GM12878 (cell line): ENCODE measurements around the gene CTDNEP1. TPM values are rescaled to one million over a fixed set of nuclear protein-coding genes. Genes with fewer than 3 reads are reported as not detected.

Experiments used
- ATAC-seq: fragments of 200-7000 bp; cut with Tn5 transposase; 3 replicates; pipeline ENCODE4 v1.9.1; 2020; ENCODE audit warnings: mild to moderate bottlenecking, moderate library complexity
- BruUV-seq: library from RNA; stranded (reverse); fragments of 400-500 nt; replicated peaks from 2 replicates; lab custom pipeline; 2021; lab: Mats Ljungman, UMichigan
- CTCF ChIA-PET: fragments of 300-600 bp; sonication (Branson Sonifier 250); formaldehyde crosslinking; extraction: SDS; loops from one replicate; lab custom pipeline; 2021; ENCODE audit warnings: inconsistent platforms; lab: Yijun Ruan, JAX
- POLR2A ChIA-PET: fragments of 350-600 bp; formaldehyde crosslinking; extraction: SDS; loops from one replicate; lab custom pipeline; 2021; ENCODE audit warnings: inconsistent platforms; lab: Charles Lee
- RAD21 ChIA-PET: fragments of 300-600 bp; sonication (Branson Sonifier 250); formaldehyde crosslinking; loops from one replicate; lab custom pipeline; 2023; ENCODE audit warnings: antibody characterized with exemption; ENCODE audit not compliant: unreplicated experiment; lab: Charles Lee
- SMC1A ChIA-PET: fragments of 300-600 bp; sonication (Branson Sonifier 250); formaldehyde crosslinking; loops from one replicate; lab custom pipeline; 2023; ENCODE audit not compliant: unreplicated experiment, uncharacterized antibody; lab: Charles Lee
- DNase-seq: peaks from one replicate; pipeline ENCODE4 v3.0.0-alpha.2; 2011; ENCODE audit warnings: low read depth, low spot score
- FAIRE-seq: peaks from 3 replicates; lab custom pipeline; 2011; peaks lifted over from hg19 to GRCh38; lab: Jason Lieb, UNC
- H2AFZ ChIP-seq: 2 replicates; pipeline ENCODE4 v1.6.0; 2011; ENCODE audit warnings: low read depth, low read length, control low read depth; ENCODE audit not compliant: control insufficient read depth
- H3K27ac ChIP-seq: 2 replicates; pipeline ENCODE4 v1.5.1; 2011; ENCODE audit warnings: control low read depth; ENCODE audit not compliant: control insufficient read depth, insufficient read depth
- H3K27me3 ChIP-seq, 2 experiments: replicated peaks in 1 of 2; 2 replicates each; pipeline versions ENCODE4 v1.6.0 to v1.6.1; 2011; ENCODE audit warnings: low read length in 1 of 2; ENCODE audit not compliant: control insufficient read depth in 2 of 2, insufficient read depth in 2 of 2
- H3K36me3 ChIP-seq, 2 experiments: 2 replicates each; pipeline ENCODE4 v1.5.1; 2011; ENCODE audit warnings: low read length in 1 of 2; ENCODE audit not compliant: control insufficient read depth in 2 of 2, insufficient read depth in 2 of 2
- H3K4me1 ChIP-seq: 2 replicates; pipeline ENCODE4 v1.6.1; 2011; ENCODE audit warnings: mild to moderate bottlenecking, low read length, moderate library complexity, mixed read lengths; ENCODE audit not compliant: control insufficient read depth, insufficient read depth
- H3K4me2 ChIP-seq: 2 replicates; pipeline ENCODE4 v1.6.0; 2011; ENCODE audit warnings: control low read depth; ENCODE audit not compliant: control insufficient read depth, insufficient read depth
- H3K4me3 ChIP-seq: fragments of 200-600 bp; sonication (generic); 2 replicates; pipeline ENCODE4 v1.5.1; 2016
- H3K79me2 ChIP-seq: 2 replicates; pipeline ENCODE4 v1.6.0; 2011; ENCODE audit warnings: low read length; ENCODE audit not compliant: control insufficient read depth, insufficient read depth
- H3K9ac ChIP-seq: 2 replicates; pipeline ENCODE4 v1.8.0; 2011; ENCODE audit warnings: low read length, control low read depth, mixed read lengths; ENCODE audit not compliant: control insufficient read depth, insufficient read depth
- H3K9me3 ChIP-seq: replicated peaks from 3 replicates; pipeline ENCODE4 v1.5.1; 2011; ENCODE audit warnings: mild to moderate bottlenecking, low read length; ENCODE audit not compliant: control insufficient read depth, insufficient read depth
- H4K20me1 ChIP-seq: 2 replicates; pipeline ENCODE4 v1.6.0; 2011; ENCODE audit not compliant: control insufficient read depth, insufficient read depth
- BACH1 ChIP-seq: fragments of 450-650 bp; IDR thresholded peaks from 2 replicates; pipeline ENCODE4 v1.6.1; 2017; ENCODE audit warnings: mild to moderate bottlenecking, borderline replicate concordance
- BCL11A ChIP-seq: IDR thresholded peaks from 2 replicates; pipeline ENCODE4 v1.6.1; 2011; ENCODE audit warnings: low read depth, low read length
- CBX5 ChIP-seq: sonication (generic); IDR thresholded peaks from 2 replicates; pipeline ENCODE4 v1.6.1; 2016; ENCODE audit warnings: low read depth, moderate library complexity, mild to moderate bottlenecking, inconsistent platforms
- EED ChIP-seq: sonication (generic); IDR thresholded peaks from 2 replicates; pipeline ENCODE4 v1.6.1; 2016; ENCODE audit warnings: antibody characterized with exemption, low read depth
- EP300 ChIP-seq, 2 experiments: fragments of 150-350 bp in 1 of 2; IDR thresholded peaks; 2 replicates each; pipeline ENCODE4 v1.6.1; 2011 to 2012; ENCODE audit warnings: low read depth in 2 of 2, low read length in 2 of 2, borderline replicate concordance in 1 of 2, improper control_type of control experiment in 1 of 2, inconsistent platforms in 1 of 2; ENCODE audit not compliant: control insufficient read depth in 1 of 2
- ESRRA ChIP-seq: IDR thresholded peaks from 2 replicates; pipeline ENCODE4 v1.6.1; 2012; ENCODE audit warnings: mild to moderate bottlenecking, low read length, improper control_type of control experiment
- EZH2 ChIP-seq: IDR thresholded peaks from 2 replicates; pipeline ENCODE4 v1.6.1; 2012; ENCODE audit warnings: low read depth, mild to moderate bottlenecking, control low read depth, inconsistent platforms, low read length, borderline replicate concordance; ENCODE audit not compliant: control insufficient read depth
- FOXK2 ChIP-seq: fragments of 450-650 bp; IDR thresholded peaks from 2 replicates; pipeline ENCODE4 v1.6.1; 2017; ENCODE audit warnings: mild to moderate bottlenecking, moderate library complexity
- MLLT1 ChIP-seq: fragments of 450-650 bp; IDR thresholded peaks from 2 replicates; pipeline ENCODE4 v1.6.1; 2016; ENCODE audit warnings: mild to moderate bottlenecking
- NBN ChIP-seq: fragments of 450-650 bp; IDR thresholded peaks from 2 replicates; pipeline ENCODE4 v1.6.1; 2016
- NR2C2 ChIP-seq: IDR thresholded peaks from 2 replicates; pipeline ENCODE4 v1.6.1; 2011; ENCODE audit warnings: borderline replicate concordance, low read depth; ENCODE audit not compliant: control insufficient read depth, insufficient read length
- NRF1 ChIP-seq: conservative IDR thresholded peaks from 2 replicates; pipeline ENCODE4 v1.6.1; 2011; ENCODE audit warnings: mild to moderate bottlenecking, low read depth, low read length, improper control_type of control experiment
- PML ChIP-seq: IDR thresholded peaks from 2 replicates; pipeline ENCODE4 v1.6.1; 2012; ENCODE audit warnings: low read length, inconsistent platforms
- POLR2AphosphoS5 ChIP-seq: IDR thresholded peaks from 2 replicates; pipeline ENCODE4 v1.6.1; 2011; ENCODE audit warnings: mild to moderate bottlenecking, low read length, inconsistent platforms
- RAD21 ChIP-seq: IDR thresholded peaks from 2 replicates; pipeline ENCODE4 v1.6.1; 2011; ENCODE audit warnings: mild to moderate bottlenecking, low read depth, low read length, moderate library complexity; ENCODE audit not compliant: insufficient read depth
- RFX5 ChIP-seq: IDR thresholded peaks from 2 replicates; pipeline ENCODE4 v1.6.1; 2011; ENCODE audit warnings: low read depth, low read length, improper control_type of control experiment
- TCF7 ChIP-seq: IDR thresholded peaks from 2 replicates; pipeline ENCODE4 v1.6.1; 2014; ENCODE audit warnings: antibody characterized with exemption, borderline replicate concordance
- YBX1 ChIP-seq: fragments of 450-650 bp; IDR thresholded peaks from 2 replicates; pipeline ENCODE4 v1.6.1; 2016; ENCODE audit warnings: antibody characterized with exemption
- ZBTB11 ChIP-seq: fragments of 450-650 bp; formaldehyde crosslinking; IDR thresholded peaks from 2 replicates; pipeline ENCODE4 v1.5.0; 2022; ENCODE audit warnings: mild to moderate bottlenecking, missing genetic modification characterization
- WGBS: methylation state at CpG from one replicate; pipeline ENCODE4 v1.1.6; 2016; ENCODE audit warnings: low lambda C conversion rate; ENCODE audit not compliant: insufficient replicate concordance, insufficient coverage; ENCODE audit errors: missing lambda C conversion rate; 5-methylcytosine and 5-hydroxymethylcytosine counted together
- in situ Hi-C: fragments of 300-500 bp; cut with MboI; formaldehyde crosslinking; loops from 9 replicates; pipeline ENCODE4 v1.14.3; 2018; ENCODE audit warnings: mixed read lengths
- intact Hi-C: fragments of 100-400 bp; cut with micrococcal nuclease; formaldehyde crosslinking; loops from one replicate; pipeline ENCODE4 v1.14.2; 2022; ENCODE audit not compliant: unreplicated experiment
- polyA plus RNA-seq, 11 experiments: library from polyadenylated mRNA; depleted of rRNA in 4 of 11; unstranded in 6 of 11; stranded (reverse) in 5 of 11; fragments of >200 nt; fragmentation: Nextera tagmentation in 4 of 11; fragmentation: Illumina TruSeq in 1 of 11; extraction: Ambion mirVana in 4 of 11; extraction: Trizol in 1 of 11; gene quantifications; 1 replicate in 1 of 11; 2 replicates in 10 of 11; pipeline versions ENCODE4 v1.2.1 to v1.2.3, GENCODE V29; 2011 to 2016; ENCODE audit warnings: inconsistent platforms in 2 of 11, missing spikeins in 2 of 11, low read depth in 1 of 11
- total RNA-seq, 4 experiments: library from RNA; depleted of rRNA in 3 of 4; stranded (reverse); fragments of >200 nt in 3 of 4; fragmentation: Illumina TruSeq in 1 of 4; extraction: Trizol in 1 of 4; gene quantifications; 2 replicates each; pipeline versions ENCODE4 v1.2.1 to v1.2.3, GENCODE V29; 2013 to 2021

CTDNEP1 gene
- total and polyA plus RNA-seq, 10 of the 15 experiments (the other 5 are each of a cell fraction or from before 2014, with no cell fraction given): 23.7 to 176 (median 30.3) TPM

- POLR2A ChIA-PET: interaction anchor here (3.9 kb wide), 1 partner anchor 23 kb away, joined by 43 read pairs; the partner anchor contains the start of genes ACADVL and DLG4
- Histone ChIP-seq H3K4me1 (peaks cover 16% of the 10 kb centered on the region), H3K36me3 (peaks cover 10 to 19% of the 10 kb centered on the region in 2 experiments; a peak in 3 of 4 replicates), H3K79me2 (peaks cover 43% of the 10 kb centered on the region), H3K4me3 (peak overlapping the region; percentile 83; the same call in 1 of the 2 replicates), H3K9me3 (no peaks in the 10 kb centered on the region), H4K20me1 (no peaks in the 10 kb centered on the region), H3K9ac (peak overlapping the region; percentile 32; the same call in 1 of the 2 replicates), H3K27ac (no peak overlapping the region), H3K27me3 (no peaks in the 10 kb centered on the region), H3K4me2 (peak overlapping the region; percentile 88), H2AFZ (no peak overlapping the region; the same call in 1 of the 2 replicates)
- RAD21 ChIA-PET: interaction anchor here (1.3 to 6.3 kb wide), 2 partner anchors 23 to 29 kb away, joined by 3 to 51 read pairs; partner anchors contain the start of genes ACADVL and DLG4
- no TSS peak for BruUV-seq
- intact Hi-C loops: loop anchor here (5.0 kb wide), 1 partner anchor 64 kb away; the partner anchor contains the start of gene EIF5A
- 75% methylated on average over 2 of the region's 2 CpGs for WGBS
- SMC1A ChIA-PET: interaction anchor here (1.5 to 4.3 kb wide), 3 partner anchors 7 to 23 kb away, joined by 4 to 34 read pairs (median 26); partner anchors contain the start of genes ACADVL, CTDNEP1, DLG4 and DVL2
- no peak for TF ChIP-seq EED
- no peak for TF ChIP-seq POLR2AphosphoS5
- TF ChIP-seq NBN: no peak
- no peak for TF ChIP-seq MLLT1
- TF ChIP-seq ZBTB11 (CRISPR knock-in tag): no peak
- TF ChIP-seq EZH2: no peak
- no peak for TF ChIP-seq NRF1
- TF ChIP-seq RFX5: no peak
- TF ChIP-seq NR2C2: no peak
- no peak for TF ChIP-seq RAD21
- TF ChIP-seq PML: no peak
- no peak for TF ChIP-seq TCF7
- TF ChIP-seq BCL11A: no peak
- TF ChIP-seq CBX5: no peak
- TF ChIP-seq EP300 (IDR thresholded peaks at IDR 0.05; ENCODE audit: borderline replicate concordance in 1 of 2, control insufficient read depth in 1 of 2, low read depth in 2 of 2, low read length in 2 of 2): no peak
- no peak for TF ChIP-seq YBX1
- no peak for TF ChIP-seq FOXK2
- TF ChIP-seq BACH1: no peak
- TF ChIP-seq ESRRA: no peak
- in situ Hi-C loops: no loop called here
- CTCF ChIA-PET: interaction anchor here (6.0 kb wide), 1 partner anchor 23 kb away, joined by 70 read pairs; the partner anchor contains the start of genes ACADVL and DLG4
- ATAC-seq (no peak), DNase-seq (no peak), FAIRE-seq (no peak)
These were observed 8.1 kb downstream of the CTDNEP1 start for GRCh38 chr17:7243453-7243729.
